HG03575 (cell line): ENCODE results near the gene ADAM8.

ENCODE experiments used
- ATAC-seq: cut with Tn5 transposase; IDR thresholded peaks from one replicate; pipeline ENCODE4 v1.9.1; 2021; ENCODE audit not compliant: unreplicated experiment, insufficient number of reproducible peaks, low FRiP score; ENCODE audit errors: extremely low read depth

Gene ADAM8

GRCh38 chr10:133286366-133286765 lies 9.7 kb upstream of the ADAM8 start:
- ATAC-seq: no peak

- ATAC-seq: no peak
These were observed 8.5 kb upstream of the ADAM8 start for GRCh38 chr10:133285217-133285616.

GRCh38 chr10:133283931-133284330 lies 7.3 kb upstream of the ADAM8 start:
- ATAC-seq: no peak

- no peak for ATAC-seq
These were observed 6.2 kb upstream of the ADAM8 start for GRCh38 chr10:133282846-133283390.

GRCh38 chr10:133281628-133282372 lies 5.1 kb upstream of the ADAM8 start:
- ATAC-seq: no peak

GRCh38 chr10:133281084-133281483 lies 4.4 kb upstream of the ADAM8 start:
- ATAC-seq: no peak

- no peak for ATAC-seq
These were observed 3.9 kb upstream of the ADAM8 start for GRCh38 chr10:133280391-133281059.

- ATAC-seq: no peak
These were observed 2.9 kb upstream of the ADAM8 start for GRCh38 chr10:133279326-133280226.

GRCh38 chr10:133278577-133279265 lies 2.1 kb upstream of the ADAM8 start:
- no peak for ATAC-seq

- no peak for ATAC-seq
These were observed 1.4 kb upstream of the ADAM8 start for GRCh38 chr10:133277993-133278576.

- no peak for ATAC-seq
These were observed 767 bp upstream of the ADAM8 start for GRCh38 chr10:133277277-133277992.

GRCh38 chr10:133276100-133276434 lies 601 bp downstream of the ADAM8 start:
- no peak for ATAC-seq

- ATAC-seq: no peak
These were observed 980 bp downstream of the ADAM8 start for GRCh38 chr10:133275684-133276092.

- ATAC-seq: no peak
These were observed 1.7 kb downstream of the ADAM8 start for GRCh38 chr10:133274751-133275683.

- no peak for ATAC-seq
These were observed 3.0 kb downstream of the ADAM8 start for GRCh38 chr10:133273534-133274143.

- ATAC-seq: no peak
These were observed 3.7 kb downstream of the ADAM8 start for GRCh38 chr10:133272964-133273420.
